Measurements from ENCODE around the gene SH3BGRL2.
A peak's percentile ranks its signal among the peaks of the same experiment; 100 is the strongest.

Gene SH3BGRL2

GRCh38 chr6:79630883-79631692 is at the start of gene SH3BGRL2:
Gene SH3BGRL2 (plus strand): TSS chr6:79631329. CDS start chr6:79631462, 133 bp downstream.
- DNase-seq = peak; percentile 43 to 55

GRCh38 chr6:79584332-79584731 is 46.8 kb upstream of the SH3BGRL2 start:
- DNase-seq = no peak

DNA sequence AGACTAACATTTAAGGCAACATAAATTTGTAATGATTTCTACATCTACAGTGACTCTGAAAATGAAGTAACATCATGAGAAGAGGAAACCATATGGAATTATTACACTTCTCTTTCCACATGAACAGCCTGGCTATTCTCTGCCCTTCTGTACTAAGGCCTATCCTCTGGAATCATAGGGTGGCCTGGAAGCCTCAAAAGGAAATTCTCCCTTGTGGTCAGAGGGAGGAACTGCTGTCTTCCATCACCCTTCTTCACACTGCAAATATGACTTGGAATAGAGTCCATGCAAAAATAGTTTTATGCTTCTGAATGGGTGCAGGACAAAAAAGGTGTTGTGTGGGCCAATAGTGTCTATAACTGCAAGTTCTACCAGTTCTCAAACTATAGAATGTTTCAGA is 44.6 kb upstream of the SH3BGRL2 start:
- DNase-seq = no peak

DNA sequence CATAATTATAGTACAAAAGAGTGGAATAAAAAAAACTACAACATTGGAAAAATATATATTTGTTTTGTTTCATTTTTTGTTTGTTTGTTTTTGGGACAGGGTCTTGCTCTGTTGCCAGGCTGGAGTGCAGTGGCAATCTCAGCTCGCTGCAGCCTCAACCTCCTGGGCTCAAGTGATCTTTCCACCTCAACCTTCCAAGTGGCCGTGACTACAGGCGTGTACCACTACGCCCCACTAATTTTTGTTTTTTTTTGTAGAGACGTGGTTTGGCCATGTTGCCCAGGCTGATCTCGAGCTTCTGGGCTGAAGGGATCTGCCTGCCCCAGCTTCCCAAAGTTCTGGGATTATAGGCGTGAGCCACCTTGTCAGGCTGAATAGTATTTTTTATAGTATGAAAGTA is 41.4 kb upstream of the SH3BGRL2 start:
- no peak for DNase-seq

GRCh38 chr6:79597155-79597554 is 34.0 kb upstream of the SH3BGRL2 start:
- DNase-seq = no peak

- DNase-seq = no peak
Measured at GRCh38 chr6:79598012-79598411, 33.1 kb upstream of the SH3BGRL2 start.

DNA sequence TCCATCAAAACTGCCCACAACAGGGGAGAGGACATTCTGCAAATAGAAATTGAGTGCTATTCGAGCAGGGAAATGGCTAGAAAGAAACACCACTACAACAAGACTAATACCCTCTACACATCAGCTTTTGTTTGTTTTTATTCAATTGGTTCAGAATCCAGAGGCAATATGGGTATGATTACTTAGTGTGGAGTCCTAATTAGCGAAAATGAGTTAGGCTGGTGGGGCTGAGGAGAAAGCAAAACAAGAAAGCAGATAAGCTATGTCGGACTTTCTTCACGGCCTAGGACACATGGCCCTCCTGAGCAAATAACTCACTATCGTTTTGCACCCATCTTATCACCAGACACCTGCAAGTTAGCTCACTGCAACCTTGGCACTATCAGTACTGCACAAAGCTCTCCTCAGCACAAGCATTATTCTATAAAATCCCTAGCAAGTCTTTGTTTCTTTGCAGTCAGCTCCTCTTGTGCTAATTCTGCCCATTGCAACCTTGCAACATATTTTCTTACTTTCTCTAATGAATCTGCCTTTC is 31.3 kb upstream of the SH3BGRL2 start:
- DNase-seq = no peak

GRCh38 chr6:79600313-79600712 is 30.8 kb upstream of the SH3BGRL2 start:
- no peak for DNase-seq

DNA sequence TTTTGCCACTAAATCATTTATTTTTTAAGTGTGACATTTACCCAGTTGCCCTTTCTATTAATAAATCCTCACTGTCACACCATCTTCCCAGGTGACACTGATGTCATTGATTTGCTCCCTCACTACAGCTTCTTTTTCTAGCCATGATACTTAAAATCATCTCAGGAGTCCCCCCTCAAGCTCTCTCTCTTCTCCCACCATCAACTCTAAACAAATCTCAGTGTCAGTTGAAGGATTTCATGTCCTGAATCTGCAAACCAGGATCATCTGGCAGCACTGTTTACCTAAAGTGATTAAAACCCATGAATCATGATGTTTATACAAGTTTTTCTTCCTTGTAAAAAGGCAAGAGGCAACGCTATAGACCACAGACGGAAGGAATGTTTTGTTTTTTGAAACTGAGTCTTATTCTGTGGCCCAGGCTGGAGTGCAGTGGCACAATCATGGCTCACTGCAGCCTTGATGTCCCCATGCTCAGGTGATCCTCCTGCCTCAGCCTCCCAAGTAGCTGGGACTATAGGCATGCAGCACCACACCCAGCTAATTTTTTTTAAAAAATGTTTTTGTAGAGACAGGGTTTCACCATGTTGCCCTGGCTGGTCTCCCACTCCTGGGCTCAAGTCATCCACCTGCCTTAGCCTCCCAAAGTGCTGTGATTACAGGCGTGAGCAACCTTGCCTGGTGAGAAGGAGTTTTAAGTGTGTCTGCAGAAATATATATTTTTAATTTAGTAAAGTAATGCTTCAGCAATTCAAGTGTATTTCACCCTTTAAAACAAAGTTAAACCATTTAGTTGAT is 30.1 kb upstream of the SH3BGRL2 start:
- DNase-seq = no peak

DNA sequence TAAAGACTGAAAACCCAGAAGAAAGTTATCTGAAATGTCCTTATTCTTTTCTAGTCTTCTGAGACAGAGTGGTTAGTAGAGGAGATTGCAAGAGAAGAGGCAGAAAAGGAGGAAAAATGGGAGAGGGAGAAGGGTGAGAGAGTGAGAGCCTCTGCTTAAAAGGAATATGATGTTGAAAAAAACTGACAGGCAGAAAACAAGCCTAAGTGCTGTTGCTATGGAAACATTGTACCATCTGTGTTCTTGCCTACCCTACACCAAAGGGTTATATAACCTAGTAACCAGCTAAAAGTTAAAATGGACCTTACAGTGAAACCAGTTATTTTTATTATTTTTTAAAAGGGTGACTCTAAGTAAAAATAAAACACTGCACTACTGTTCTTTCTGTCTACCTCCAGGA is 28.3 kb upstream of the SH3BGRL2 start:
- DNase-seq = no peak

DNA sequence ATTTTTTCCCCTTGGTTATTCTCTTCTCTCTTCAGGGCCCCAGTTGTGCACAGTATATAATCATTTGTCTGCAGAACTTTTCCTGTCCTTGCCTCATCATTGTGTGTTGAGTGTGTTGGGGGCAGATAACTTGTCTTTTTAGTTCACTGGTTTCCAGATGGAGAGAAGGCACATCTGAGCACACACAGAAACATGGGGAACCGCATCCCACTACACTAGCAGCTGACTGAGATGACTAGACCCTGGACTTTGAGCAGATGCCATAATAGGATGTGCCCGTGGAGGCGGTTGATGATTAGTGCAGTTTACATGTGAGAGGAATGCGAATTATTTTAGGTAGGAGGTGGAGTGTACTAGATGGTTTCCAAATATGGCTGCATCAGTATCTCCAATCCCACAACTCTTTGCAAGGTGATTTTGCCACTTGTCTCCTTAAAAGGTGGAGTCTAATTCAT is 26.5 kb upstream of the SH3BGRL2 start:
- DNase-seq = no peak

DNA sequence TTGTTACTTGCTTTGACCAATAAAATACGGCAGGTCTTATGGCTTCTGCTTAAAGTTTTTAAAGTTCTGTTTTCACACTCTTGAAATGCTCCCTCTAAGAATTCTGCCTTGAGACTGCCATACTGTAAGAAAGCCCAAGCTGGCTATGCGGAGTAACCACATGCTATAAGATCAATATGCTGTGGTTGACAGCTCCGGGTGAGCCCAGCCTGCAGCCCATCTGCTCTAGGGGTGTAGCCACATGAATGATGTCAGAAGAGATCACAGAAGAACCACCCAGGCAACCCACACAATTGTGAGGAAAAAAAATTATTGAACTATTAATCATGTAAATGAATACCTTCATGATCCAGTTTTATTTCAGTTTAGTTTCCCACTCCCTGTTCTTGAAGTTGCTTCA is 26.1 kb upstream of the SH3BGRL2 start:
- no peak for DNase-seq

DNA sequence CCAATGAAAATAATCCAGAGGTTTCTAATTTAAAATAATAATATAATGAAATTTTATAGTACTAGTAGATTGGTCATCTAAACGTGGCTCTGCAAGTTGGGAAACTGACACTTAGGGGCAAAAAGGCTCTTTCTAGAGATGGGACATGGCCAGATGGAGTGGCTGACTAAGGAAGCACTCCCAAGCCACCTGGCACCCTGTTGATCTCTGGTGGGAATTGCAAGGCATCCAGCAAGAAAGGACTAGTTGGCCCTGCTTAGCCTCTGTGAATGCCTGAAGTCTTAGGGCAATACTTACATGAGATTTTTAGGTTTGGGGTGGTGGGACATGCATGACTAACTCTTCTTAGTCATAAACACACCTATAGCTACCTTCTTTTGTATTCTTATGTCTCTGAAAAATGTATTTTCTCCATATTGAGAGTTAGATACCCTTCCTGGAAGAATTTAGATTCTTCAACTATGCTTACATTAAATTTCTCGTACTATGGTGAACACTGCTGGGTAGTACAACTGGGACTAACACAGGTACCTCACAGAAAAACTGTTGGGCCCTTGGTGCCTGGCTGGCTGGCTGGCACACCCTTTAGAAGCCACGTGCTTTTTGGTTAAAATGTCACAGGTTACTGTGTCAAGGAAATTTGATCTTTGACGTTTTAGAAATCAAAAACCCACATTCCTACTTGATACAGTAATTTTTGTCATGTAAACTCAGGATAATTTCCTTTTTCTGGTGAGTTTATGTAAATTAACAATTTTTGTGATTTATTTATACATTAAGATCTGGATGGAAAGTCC is 25.0 kb upstream of the SH3BGRL2 start:
- no peak for DNase-seq

- DNase-seq = no peak
Measured at GRCh38 chr6:79607000-79607399, 24.1 kb upstream of the SH3BGRL2 start.

DNA sequence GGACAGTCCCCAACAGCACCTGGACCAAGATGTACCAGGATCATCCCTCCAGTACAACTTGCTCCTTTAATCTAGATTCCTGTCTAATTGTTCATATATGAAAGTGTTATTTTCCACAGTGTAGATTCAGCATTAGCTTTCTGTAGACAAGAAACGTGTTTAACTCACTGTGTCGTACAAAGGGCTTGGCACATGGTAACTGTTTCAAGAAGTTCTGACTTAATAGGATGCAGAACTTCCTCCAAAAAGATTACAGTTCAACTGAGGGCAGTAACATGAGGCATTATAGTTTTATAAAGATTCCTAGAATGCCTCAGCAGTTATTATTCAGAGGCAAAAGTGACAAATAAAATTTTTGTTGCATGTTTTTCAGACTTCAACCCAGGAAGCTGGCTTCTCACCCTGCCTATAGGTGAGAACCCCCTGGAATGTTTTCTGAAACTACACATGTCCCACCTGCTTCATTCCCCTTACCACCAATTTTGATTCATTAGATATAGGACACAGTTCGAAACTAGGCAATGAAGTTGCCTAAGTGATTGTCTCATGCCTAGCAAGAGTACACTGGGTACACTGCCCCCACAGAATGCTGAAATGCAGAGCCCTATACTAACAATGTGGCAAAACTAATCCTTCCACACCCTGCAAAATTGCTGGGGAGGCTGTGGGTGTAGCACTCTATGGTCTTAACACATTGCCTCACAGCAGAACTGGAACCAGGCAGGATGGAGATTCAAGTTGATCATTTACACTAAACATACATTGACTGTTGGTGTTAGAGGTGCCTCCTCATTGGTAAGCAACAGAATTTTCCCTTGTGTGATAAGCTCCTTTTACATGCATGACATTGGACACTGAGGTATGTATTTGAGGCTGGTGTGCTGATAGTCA is 22.6 kb upstream of the SH3BGRL2 start:
- DNase-seq = no peak

DNA sequence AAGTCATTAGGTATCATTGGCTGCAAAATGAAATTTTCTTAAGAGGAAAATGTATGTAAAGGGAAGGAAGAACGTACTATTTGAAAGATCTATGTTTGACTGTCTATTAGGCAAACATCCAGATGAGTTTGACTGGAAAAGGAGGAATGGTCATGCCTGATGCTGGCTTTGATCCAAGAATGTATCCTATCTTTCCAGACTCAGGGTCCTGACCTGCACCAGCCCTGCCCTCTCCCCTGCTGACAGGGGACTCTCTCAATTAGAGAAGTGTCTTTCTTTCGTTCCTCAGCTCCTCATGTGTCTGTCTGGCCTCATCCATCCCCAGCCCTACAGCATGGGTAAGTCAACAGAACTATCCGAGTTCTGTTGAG is 21.9 kb upstream of the SH3BGRL2 start:
- DNase-seq = no peak

DNA sequence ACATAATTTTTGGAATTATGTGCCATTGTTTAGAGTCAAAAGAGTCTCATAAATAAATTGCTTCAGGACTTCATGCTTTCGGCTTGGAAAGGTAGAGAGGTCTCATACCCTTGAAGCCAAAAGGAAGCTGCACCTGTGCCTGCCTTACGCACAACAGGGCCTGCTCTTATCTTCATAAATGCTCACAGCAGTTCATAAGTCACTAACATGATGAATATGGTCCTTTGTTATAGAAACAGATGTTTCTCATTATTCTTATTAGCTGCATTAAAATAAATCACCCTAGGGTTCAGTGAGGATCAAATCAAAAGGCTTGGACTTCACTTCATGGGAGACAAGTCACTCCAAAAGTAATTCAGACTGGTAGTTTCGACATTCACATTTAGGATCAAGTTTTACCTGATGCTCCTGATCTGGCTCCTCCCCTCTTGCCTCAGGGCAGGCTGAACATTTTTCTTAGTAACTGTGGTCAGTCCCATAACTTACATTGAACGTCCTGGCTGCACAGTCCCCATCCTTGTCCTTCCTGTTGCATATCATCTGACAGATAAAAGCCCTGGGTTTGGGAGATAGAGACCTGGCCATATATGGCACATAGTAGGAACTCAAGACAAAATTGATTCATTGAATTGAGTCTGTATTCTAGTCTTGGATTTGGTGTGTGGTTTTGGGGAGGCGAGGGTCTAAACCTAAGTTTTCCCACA is 20.7 kb upstream of the SH3BGRL2 start:
- DNase-seq = no peak

DNA sequence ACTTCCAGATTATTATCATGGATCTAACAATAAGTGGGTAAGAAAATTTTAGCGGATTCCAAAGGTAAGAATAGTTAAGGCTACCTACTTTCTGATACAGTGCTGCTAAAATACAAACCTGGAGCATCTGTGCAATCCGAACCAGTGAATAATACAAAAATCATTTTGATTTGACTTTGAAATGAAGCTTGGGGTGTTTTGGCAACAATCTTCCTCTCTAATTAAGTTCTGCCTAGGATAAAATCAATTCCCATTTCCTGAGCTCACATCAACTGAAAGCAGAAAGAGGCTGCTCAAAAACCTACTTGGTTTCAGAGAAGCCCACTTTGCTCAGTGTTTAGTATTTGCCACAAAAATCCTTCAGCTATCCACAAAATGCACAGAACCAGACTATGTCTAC is 18.7 kb upstream of the SH3BGRL2 start:
- no peak for DNase-seq

DNA sequence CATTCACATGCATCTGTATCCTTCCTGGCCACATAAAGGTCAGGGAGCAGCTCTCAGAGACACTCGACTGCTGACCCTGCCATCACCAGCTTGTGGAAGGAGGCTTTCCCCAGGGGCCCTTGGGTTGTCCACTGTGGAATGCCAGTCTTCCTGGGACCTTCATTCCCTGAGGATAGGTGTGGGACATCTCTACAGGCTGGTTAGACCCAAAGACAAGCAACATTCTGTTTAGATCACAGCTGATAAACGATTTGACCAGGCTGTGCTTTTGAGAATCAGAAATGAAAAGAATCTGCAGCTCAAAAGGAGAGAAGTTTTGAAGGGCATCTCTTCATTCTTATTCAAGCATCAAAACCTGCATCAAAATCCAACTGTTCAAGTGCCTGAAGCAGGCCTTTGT is 18.2 kb upstream of the SH3BGRL2 start:
- no peak for DNase-seq

GRCh38 chr6:79613912-79614311 is 17.2 kb upstream of the SH3BGRL2 start:
- DNase-seq = no peak
